Tibial nerve (tissue), 4 donors: ENCODE results near the gene ARHGEF4. TPM values are rescaled to one million over a fixed set of nuclear protein-coding genes. Genes with fewer than 3 reads are reported as not detected.

Experiments used
- DNase-seq, 2 donors: peaks; one replicate each; pipeline ENCODE4 v3.0.0-alpha.2; 2019; ENCODE audit warnings: low spot score in 2 of 2
- H3K27ac ChIP-seq, 4 donors: fragments of 200-600 bp; sonication (generic) in 3 of 4; one replicate each; pipeline ENCODE4 v1.5.1; 2017 to 2019; ENCODE audit warnings: mild to moderate bottlenecking in 1 of 4
- H3K27me3 ChIP-seq, 2 donors: fragments of 200-600 bp; sonication (generic) in 1 of 2; one replicate each; pipeline versions ENCODE4 v1.5.1 to v1.6.0; 2017 to 2019
- H3K36me3 ChIP-seq, 3 donors: fragments of 200-600 bp; sonication (generic); one replicate each; pipeline ENCODE4 v1.5.1; 2018 to 2019
- H3K4me1 ChIP-seq, 4 donors: fragments of 200-600 bp; sonication (generic) in 3 of 4; one replicate each; pipeline ENCODE4 v1.5.1; 2017 to 2019
- H3K4me3 ChIP-seq, 4 donors: fragments of 200-600 bp; sonication (generic) in 3 of 4; one replicate each; pipeline ENCODE4 v1.5.1; 2017 to 2019; ENCODE audit warnings: mild to moderate bottlenecking in 1 of 4, moderate library complexity in 1 of 4
- H3K9me3 ChIP-seq, 4 donors: fragments of 200-600 bp; sonication (generic) in 3 of 4; one replicate each; pipeline ENCODE4 v1.5.1; 2017 to 2019
- EP300 ChIP-seq, 2 donors: sonication (generic); formaldehyde crosslinking; IDR thresholded peaks; one replicate each; pipeline ENCODE4 v1.6.1; 2017; ENCODE audit warnings: antibody characterized with exemption in 2 of 2, mild to moderate bottlenecking in 1 of 2
- POLR2A ChIP-seq, 2 donors: fragments of 450-650 bp; IDR thresholded peaks; one replicate each; pipeline ENCODE4 v1.6.1; 2017; ENCODE audit warnings: antibody characterized with exemption in 2 of 2, mild to moderate bottlenecking in 2 of 2, moderate library complexity in 2 of 2
- WGBS, 2 donors: methylation state at CpG; one replicate each; pipeline ENCODE4 v1.1.5; 2018; 5-methylcytosine and 5-hydroxymethylcytosine counted together
- total RNA-seq, 4 donors: library from RNA; depleted of rRNA; stranded (reverse); fragments of >200 nt; gene quantifications; one replicate each; pipeline ENCODE4 v1.1.0, GENCODE V29; 2016
- TF ChIP-seq, protein P1 (sequence below), 5 experiments: fragments of 200-600 bp in 3 of 5; fragments of 450-650 bp in 2 of 5; sonication (generic) in 3 of 5; IDR thresholded peaks; one replicate each; pipeline ENCODE4 v1.5.1; 2016 to 2019; ENCODE audit warnings: antibody characterized with exemption in 5 of 5, mild to moderate bottlenecking in 3 of 5, moderate library complexity in 2 of 5

ARHGEF4 gene
- total RNA-seq, 4 donors from 2014 or later: 16.3 to 50.7 (median 23.3) TPM

DNA sequence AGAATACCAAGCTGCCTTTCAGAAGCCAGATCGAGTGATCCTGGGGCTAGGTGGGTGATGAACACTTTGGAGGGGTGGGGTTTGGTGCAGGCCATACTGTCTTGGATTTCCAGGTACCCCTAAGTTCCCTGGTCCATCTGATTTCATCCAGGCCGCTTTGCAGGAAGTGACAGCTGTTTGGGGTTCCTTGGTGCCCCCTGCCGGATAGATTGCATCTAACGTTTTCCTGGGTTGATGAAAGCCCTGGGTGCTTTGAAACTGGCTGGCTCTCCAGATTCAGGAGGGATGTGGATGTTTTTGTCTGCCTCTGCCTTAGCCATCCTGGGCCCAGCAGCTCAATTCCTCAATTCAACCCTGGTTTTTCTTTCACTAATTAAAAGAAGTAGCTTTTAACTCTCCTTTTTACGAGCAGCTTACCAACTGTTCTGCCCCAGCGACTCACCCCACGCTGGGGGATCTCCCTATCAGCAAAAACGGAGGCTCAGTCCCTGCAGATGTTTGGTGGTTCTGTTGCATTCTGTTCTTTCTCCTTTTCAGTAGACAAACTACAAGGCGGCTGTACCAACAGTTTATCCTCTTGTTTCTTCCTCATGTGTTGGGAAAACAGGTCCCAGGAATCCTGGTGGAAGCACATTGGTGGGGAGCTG, 37.1 kb downstream of the ARHGEF4 start:
- H3K9me3 ChIP-seq: peaks cover 0 to 8% (median 0%) of the 10 kb centered on the region in 4 donors
- WGBS, 2 donors: 42% methylated on average over 9 of the region's 9 CpGs
- H3K27me3 ChIP-seq: no peaks in the 10 kb centered on the region
- H3K27ac ChIP-seq: peak overlapping the region in 2 of 4 donors; percentile 78 to 83
- no peak overlapping the region for H3K4me3 ChIP-seq
- no peaks in the 10 kb centered on the region for H3K36me3 ChIP-seq
- DNase-seq: peak; percentile 53 to 84
- peaks cover 0 to 17% (median 8%) of the 10 kb centered on the region in 4 donors for H3K4me1 ChIP-seq
- no peak for TF ChIP-seq EP300 (IDR thresholded peaks at IDR 0.05)
- TF ChIP-seq, protein P1, sequence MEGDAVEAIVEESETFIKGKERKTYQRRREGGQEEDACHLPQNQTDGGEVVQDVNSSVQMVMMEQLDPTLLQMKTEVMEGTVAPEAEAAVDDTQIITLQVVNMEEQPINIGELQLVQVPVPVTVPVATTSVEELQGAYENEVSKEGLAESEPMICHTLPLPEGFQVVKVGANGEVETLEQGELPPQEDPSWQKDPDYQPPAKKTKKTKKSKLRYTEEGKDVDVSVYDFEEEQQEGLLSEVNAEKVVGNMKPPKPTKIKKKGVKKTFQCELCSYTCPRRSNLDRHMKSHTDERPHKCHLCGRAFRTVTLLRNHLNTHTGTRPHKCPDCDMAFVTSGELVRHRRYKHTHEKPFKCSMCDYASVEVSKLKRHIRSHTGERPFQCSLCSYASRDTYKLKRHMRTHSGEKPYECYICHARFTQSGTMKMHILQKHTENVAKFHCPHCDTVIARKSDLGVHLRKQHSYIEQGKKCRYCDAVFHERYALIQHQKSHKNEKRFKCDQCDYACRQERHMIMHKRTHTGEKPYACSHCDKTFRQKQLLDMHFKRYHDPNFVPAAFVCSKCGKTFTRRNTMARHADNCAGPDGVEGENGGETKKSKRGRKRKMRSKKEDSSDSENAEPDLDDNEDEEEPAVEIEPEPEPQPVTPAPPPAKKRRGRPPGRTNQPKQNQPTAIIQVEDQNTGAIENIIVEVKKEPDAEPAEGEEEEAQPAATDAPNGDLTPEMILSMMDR (IDR thresholded peaks at IDR 0.05): peak; percentile 58 to 79 (median 67)

DNA sequence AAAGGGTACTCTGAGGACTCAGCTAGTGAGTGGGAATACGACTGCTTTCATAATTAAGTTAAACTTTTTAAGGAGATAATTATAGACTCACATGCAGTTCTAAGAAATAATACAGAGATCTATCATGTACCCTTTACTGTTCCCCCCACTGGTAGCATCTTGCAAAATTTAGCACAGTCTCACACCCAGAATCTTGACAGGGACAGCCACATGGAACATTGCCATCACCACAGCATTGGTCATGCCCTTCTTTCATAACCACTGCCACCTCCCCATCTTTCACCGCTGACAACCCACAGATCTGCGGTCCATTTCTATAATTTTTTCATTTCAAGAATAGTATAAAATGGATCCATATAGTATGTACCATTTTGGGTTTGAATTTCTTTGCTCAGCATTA, 37.8 kb downstream of the ARHGEF4 start:
- 84 to 92% methylated on average over 3 of the region's 3 CpGs for WGBS, 2 donors
- Histone ChIP-seq H3K27ac (peak overlapping the region in 1 of 4 donors; percentile 20), H3K36me3 (no peaks in the 10 kb centered on the region), H3K9me3 (peaks cover 0 to 10% (median 0%) of the 10 kb centered on the region in 4 donors), H3K27me3 (no peaks in the 10 kb centered on the region), H3K4me3 (no peak overlapping the region), H3K4me1 (peaks cover 0 to 17% (median 8%) of the 10 kb centered on the region in 4 donors)
- DNase-seq: no peak
- no peak for TF ChIP-seq EP300 (IDR thresholded peaks at IDR 0.05)
- no peak for TF ChIP-seq POLR2A (IDR thresholded peaks at IDR 0.05)
- TF ChIP-seq, protein P1 (IDR thresholded peaks at IDR 0.05): no peak

DNA sequence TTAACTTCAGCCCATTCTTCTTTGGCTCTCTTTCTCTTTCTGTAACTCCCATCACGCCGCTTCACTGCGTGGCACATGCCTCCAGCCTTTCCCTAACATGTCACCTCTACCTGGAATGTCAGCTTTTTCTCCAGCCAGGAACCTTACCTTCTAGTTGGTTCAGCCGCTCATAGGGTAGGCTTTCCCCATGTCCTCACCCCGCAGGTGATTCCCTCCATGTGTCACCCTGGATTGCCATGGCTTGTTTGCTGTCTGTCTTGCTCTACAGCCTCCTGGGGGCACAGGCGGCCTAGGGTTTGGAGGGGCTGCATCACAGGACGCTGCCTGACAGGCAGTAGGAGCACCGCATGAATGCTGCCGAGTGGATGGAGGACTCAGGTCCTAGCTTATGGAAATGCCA, 39.2 kb downstream of the ARHGEF4 start:
- Histone ChIP-seq H3K36me3 (no peaks in the 10 kb centered on the region), H3K27me3 (no peaks in the 10 kb centered on the region), H3K4me3 (no peak overlapping the region), H3K4me1 (peaks cover 0 to 13% (median 5%) of the 10 kb centered on the region in 4 donors), H3K9me3 (peaks cover 0 to 10% (median 0%) of the 10 kb centered on the region in 4 donors), H3K27ac (no peak overlapping the region)
- no peak for DNase-seq
- 92 to 95% methylated on average over 9 of the region's 9 CpGs for WGBS, 2 donors
- TF ChIP-seq POLR2A (IDR thresholded peaks at IDR 0.05) (no peak), EP300 (IDR thresholded peaks at IDR 0.05) (no peak)
- TF ChIP-seq, protein P1 (IDR thresholded peaks at IDR 0.05): no peak

DNA sequence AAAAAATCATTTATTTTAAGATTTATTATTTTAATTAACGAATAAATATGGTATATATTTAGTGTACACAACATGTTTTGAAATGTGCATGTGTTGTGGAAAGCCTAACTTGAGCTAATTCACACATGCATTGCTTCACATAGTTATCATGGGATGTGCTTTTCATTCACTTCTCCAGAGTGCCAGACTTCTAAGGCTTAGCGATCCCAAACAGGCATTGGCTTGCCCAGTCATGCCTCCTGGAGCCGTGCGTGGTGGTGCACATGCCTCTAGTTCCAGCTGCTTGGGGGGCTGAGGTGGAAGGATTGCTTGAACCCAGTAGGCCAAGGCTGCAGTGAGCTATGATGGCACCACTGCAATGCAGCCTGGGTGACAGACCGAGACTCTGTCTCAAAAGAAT, 40.5 kb downstream of the ARHGEF4 start:
- TF ChIP-seq EP300 (IDR thresholded peaks at IDR 0.05): no peak
- Histone ChIP-seq H3K27ac (no peak overlapping the region), H3K9me3 (peaks cover 0 to 10% (median 0%) of the 10 kb centered on the region in 4 donors), H3K36me3 (no peaks in the 10 kb centered on the region), H3K4me1 (peaks cover 0 to 9% (median 5%) of the 10 kb centered on the region in 4 donors), H3K4me3 (no peak overlapping the region), H3K27me3 (no peaks in the 10 kb centered on the region)
- DNase-seq: no peak
- 88 to 89% methylated on average over 5 of the region's 5 CpGs for WGBS, 2 donors

DNA sequence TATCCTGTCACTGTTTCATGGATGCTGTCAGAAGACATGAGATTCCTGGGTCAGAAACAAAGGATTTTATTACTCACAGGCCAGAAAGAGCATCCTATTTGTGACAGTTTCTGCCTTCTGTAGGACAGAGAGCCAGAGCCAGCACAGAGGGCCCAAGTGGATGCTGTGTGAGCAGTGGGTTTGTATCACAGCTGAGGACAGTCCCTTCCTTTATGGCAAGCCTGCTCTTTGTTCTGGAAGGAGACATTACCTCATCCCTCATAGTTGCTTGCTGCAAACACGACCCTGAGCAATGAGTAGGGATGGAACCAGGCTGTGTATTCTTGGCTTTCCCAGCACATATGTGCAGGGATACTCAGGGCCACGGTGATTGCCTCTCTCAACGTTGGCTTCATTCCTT, 41.6 kb downstream of the ARHGEF4 start:
- no peak for DNase-seq

More for the DNA sequence above, 41.6 kb downstream of the ARHGEF4 start:
- Histone ChIP-seq H3K36me3 (no peaks in the 10 kb centered on the region), H3K27ac (no peak overlapping the region), H3K4me3 (no peak overlapping the region), H3K27me3 (no peaks in the 10 kb centered on the region), H3K4me1 (no peaks in the 10 kb centered on the region), H3K9me3 (peaks cover 0 to 10% (median 0%) of the 10 kb centered on the region in 4 donors)
- 48 to 69% methylated on average over 3 of the region's 3 CpGs for WGBS, 2 donors
- TF ChIP-seq, protein P1 (IDR thresholded peaks at IDR 0.05): no peak
- TF ChIP-seq EP300 (IDR thresholded peaks at IDR 0.05) (no peak), POLR2A (IDR thresholded peaks at IDR 0.05) (no peak)
